ENCODE results near the gene C1QTNF5.
A peak's percentile ranks its signal among the peaks of the same experiment; 100 is the strongest.

The C1QTNF5 gene

GRCh38 chr11:119336744-119337469, 3.8 kb downstream of the C1QTNF5 start:
- DNase-seq: no peak

DNA sequence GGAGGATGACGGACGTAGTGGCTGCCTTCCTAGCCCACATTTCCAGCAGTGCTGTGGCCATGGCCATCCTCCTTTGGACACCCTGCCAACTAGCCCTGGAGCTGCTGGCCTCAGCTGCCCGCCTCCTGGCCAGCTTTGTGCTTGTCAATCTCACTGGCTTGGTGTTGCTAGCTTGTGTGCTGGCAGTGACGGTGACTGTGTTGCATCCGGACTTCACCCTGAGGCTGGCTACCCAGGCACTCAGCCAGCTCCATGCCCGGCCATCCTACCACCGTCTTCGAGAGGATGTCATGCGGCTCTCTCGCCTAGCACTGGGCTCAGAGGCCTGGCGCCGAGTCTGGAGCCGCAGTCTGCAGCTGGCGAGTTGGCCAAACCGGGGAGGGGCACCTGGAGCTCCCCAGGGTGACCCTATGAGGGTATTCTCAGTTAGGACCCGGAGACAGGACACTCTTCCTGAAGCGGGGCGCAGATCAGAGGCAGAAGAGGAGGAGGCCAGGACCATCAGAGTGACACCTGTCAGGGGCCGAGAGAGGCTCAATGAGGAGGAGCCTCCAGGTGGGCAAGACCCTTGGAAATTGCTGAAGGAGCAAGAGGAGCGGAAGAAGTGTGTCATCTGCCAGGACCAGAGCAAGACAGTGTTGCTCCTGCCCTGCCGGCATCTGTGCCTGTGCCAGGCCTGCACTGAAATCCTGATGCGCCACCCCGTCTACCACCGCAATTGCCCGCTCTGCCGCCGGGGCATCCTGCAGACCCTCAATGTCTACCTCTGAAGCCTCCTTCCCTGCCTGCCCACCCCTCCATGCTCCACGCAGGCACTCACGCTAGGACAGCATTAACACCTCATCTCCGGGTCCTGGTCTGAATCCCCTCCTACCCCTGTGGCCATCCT, 4.8 kb downstream of the C1QTNF5 start:
- DNase-seq: peak in 1 of 2 donors; percentile 22

DNA sequence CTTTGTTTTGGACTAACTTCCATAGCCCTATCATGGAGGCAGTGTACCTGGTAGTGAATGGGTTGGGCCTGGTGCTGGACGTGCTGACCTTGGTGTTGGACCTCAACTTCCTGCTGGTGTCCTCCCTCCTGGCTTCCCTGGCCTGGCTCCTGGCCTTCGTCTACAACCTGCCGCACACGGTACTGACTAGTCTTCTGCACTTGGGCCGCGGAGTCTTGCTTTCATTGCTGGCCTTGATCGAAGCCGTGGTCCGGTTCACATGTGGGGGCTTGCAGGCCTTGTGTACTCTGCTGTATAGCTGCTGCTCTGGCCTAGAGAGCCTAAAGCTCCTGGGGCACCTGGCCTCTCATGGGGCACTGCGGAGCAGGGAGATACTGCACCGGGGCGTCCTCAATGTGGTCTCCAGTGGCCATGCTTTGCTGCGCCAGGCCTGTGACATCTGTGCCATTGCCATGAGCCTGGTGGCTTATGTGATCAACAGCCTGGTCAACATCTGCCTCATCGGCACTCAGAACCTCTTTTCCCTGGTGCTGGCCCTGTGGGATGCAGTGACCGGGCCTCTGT, 5.5 kb downstream of the C1QTNF5 start:
- no peak for DNase-seq

GRCh38 chr11:119334174-119334930, 6.3 kb downstream of the C1QTNF5 start, which contains the start of gene RNF26:
Gene RNF26, plus strand, starts transcription at chr11:119334527. Its CDS starts 596 bp downstream, at chr11:119335123.
- DNase-seq: peak; percentile 94 to 98

- DNase-seq: no peak
These were observed 8.4 kb downstream of the C1QTNF5 start for GRCh38 chr11:119332111-119332765.

DNA sequence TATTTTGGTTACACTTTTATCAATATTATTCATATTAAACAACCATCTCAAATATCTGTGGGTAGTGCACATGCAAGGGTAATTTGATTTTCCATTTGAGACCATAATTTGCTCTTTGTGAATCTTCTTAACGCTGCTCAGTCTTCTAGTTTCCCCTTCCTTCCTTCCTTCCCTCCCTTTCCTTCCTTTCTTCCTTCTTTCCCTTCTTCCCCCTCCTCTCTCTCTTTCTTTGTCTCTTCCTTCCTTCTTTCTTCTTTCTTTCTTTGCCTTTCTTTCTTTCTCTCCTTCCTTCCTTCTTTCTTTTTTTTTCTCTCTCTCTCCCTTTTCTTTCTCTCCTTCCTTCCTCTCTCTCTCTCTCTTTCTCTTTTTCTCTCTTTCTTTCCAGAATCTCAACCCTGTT, 10.4 kb downstream of the C1QTNF5 start:
- no peak for DNase-seq

DNA sequence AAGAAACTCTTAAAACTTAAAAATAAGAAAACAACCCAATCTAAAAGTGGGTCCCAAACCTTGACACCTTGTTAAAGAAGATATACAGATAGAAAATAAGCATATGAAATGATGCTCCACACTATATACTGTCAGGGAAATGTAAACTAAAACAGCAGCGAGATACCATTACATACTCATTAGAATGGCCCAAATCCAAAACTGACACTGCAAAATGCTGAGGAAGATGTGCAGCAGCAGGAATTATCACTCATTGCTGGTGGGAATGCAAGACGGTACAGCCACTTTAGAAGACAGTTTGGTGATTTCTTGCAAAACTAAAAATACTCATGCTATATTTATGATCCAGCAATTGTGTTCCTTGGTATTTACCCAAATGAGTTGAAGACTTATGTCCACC, 11.4 kb downstream of the C1QTNF5 start:
- DNase-seq: no peak

DNA sequence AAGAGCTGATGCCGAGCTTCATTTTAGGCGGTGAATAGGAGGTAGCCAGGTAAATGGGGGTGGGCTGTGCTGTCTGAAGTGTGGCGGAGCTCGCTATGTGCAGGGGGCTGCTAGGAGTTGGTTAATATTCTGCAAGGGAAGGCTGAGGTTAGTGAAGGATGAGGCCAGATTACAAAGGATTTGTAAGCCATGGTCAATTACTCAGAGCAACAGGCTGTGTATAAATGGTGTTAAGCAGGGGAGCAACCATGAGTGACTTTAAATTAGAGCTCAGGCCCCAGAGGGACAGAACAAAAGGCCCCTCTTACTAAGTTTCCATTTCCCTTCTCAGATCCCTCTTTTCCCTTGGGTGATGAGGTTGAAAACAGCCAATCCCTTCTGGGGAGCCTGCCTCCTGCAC, 16.5 kb downstream of the C1QTNF5 start:
- DNase-seq: no peak

DNA sequence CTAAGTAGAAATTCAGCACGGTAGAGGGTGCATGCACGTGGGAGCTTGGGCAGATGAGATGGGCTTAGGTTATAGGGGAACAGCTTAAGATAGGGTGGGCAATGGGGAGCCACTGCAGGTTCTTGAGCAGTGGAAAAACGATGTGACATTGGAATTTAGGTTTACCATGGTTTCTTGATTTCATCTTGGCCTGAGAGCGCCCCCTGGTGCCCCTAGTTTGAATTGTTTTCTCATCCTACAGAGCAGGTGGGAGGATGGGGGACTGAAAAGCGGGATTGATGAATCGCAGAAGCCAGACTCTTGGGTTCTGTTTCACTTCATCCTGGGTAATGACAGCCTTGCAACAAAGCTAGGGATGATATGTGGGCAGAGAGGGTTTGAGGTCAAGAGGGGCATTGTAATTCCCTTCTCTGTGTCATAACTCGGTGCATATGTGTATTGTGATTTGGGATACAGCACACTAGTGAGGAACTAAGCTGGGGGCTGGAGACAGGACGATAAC, 17.1 kb downstream of the C1QTNF5 start:
- peak in 1 of 2 donors; percentile 60 for DNase-seq

- no peak for DNase-seq
These were observed 17.7 kb downstream of the C1QTNF5 start for GRCh38 chr11:119322921-119323531.

DNA sequence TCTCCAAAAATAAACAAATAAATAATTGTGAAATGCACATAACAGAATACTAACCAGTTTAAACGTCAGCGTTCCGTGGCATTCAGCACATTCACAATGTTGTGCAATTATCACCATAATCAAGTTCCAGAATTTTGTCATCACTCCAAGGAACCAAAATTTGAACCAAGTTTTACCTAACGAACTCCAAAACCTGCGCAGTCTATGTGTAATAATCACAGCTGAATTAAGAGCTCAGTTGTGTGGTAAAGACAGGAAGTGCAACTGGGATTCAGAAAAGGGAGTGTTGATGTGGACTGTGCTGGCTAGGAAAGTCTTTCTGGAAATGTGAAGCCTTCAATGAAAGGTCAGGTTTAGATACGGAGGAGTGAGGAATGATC, 18.3 kb downstream of the C1QTNF5 start:
- no peak for DNase-seq

DNA sequence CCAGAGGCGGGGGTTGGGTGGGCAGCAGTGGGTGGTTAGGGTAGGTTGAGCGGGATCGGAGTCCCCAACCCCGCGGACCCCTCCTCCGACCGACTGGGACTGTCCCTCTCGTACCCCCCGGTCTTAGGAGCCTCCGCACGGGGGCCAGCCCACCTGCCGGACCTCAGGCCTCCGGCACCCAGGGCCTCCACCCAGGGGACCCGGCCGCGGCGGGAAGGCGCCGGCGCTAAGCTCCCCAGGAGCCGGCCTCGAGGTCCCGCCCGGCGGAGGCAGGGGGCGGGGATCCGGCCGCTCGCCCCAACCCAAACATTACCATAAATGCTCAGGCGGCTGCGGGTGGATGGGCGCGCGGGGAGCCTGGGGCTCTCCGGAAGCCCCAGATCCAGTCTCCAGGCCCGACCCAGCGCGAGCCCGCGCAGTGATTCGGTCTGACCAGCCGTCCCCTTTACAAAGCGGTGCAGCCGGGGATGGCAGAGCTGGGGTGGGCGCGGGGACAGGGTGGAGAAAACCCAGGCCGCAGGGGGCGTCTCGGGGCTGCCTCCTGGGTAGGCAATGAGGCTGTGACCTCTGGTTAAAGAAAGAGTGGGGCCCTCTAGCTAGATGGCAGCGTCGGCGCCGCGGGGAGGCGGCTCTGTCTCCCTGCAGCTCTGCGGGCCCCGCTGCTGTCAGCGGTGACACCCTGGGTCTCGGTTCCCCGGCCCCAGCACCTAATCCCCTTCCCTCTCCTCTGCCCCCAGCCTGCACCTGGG, 19.7 kb downstream of the C1QTNF5 start:
- DNase-seq: peak in 1 of 2 donors; percentile 35

DNA sequence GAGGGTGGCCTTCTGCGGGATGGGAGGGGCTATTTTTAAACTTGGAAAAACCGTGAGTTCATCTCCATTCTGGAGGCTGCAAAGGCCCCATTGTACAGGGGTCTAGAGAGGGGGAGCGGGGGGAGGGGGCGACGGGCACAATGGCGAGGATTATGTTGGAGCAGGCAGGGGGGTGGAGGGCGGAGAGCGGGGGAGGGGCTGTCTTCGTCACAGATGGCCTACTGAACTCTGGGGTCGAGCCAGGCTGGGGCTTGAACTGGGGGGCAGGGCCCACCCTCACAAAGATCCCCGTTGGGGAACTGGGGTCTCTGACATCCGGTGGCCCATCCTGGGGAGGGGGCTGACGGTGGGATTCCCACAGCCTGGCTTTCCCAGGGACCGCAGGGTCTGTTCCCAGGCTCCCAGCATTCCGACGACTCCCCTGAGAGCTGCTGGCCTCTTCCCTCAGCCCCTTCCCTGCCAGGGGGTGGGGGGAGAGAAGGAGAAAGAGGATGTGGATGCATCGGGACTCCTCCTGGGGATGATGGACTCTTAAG, 20.4 kb downstream of the C1QTNF5 start:
- DNase-seq: peak; percentile 61 to 83

GRCh38 chr11:119319700-119320239, 20.9 kb downstream of the C1QTNF5 start:
- no peak for DNase-seq

- DNase-seq: no peak
These were observed 21.5 kb downstream of the C1QTNF5 start for GRCh38 chr11:119319136-119319699.

- DNase-seq: no peak
These were observed 22.2 kb downstream of the C1QTNF5 start for GRCh38 chr11:119318240-119319135.

DNA sequence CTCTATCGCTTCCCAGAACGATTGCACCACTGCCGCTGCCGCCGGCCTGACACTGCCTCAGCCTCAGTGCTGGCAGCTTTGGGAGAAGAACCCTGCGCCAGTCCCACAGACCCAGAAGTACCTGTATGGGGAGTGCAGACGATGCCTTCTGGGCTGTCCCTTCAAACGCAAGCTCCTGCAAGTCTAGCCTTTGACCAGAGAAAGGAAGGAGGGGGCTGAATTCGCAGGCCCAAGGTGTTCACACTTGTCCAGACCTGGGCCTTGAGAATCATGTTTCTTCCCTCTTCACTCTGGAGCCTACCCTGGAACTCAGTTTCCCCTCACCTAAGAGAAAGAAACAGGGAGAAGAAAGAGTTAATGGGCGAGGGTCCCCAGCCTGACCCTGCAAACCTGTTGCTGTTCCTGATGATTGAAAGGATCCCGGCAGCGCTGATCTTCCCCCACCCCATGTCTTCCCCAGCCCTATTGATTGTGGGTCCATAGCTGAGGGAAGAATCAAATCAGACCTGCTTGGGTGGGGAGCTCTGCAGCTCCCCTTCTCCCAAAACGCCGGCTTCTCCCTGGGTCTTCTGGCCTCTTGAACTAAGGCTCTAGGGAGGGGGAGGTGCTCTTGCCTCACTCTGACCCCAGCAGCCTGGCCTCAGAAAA, 23.0 kb downstream of the C1QTNF5 start:
- DNase-seq: no peak

All from hippocampal formation (tissue), 2 donors.